CD4-positive, alpha-beta memory T cell (primary cell): ENCODE data around the gene TFF2. TPM values are rescaled to one million over a fixed set of nuclear protein-coding genes. Genes with fewer than 3 reads are reported as not detected.

Experiments used
- CTCF ChIA-PET: fragments of 350-600 bp; sonication (Branson Sonifier 250); formaldehyde crosslinking; loops from one replicate; lab custom pipeline; 2021; ENCODE audit warnings: inconsistent platforms; ENCODE audit not compliant: partially characterized antibody; lab: Charles Lee
- POLR2A ChIA-PET: fragments of 350-600 bp; sonication (Branson Sonifier 250); formaldehyde crosslinking; loops from one replicate; lab custom pipeline; 2021; ENCODE audit not compliant: partially characterized antibody; lab: Charles Lee
- DNase-seq, 5 donors: peaks; one replicate each; pipeline versions ENCODE4 v3.0.0 to v3.0.0-alpha.2; 2020 to 2022; ENCODE audit warnings: mixed read lengths in 1 of 5
- H3K27ac ChIP-seq: one replicate; pipeline ENCODE4 v1.7.0; 2013; ENCODE audit warnings: low read depth, low read length
- H3K27me3 ChIP-seq: 2 replicates; pipeline ENCODE4 v1.7.0; 2013; ENCODE audit warnings: mild to moderate bottlenecking, low read length, moderate library complexity; ENCODE audit not compliant: insufficient read depth
- H3K36me3 ChIP-seq: 2 replicates; pipeline ENCODE4 v1.7.0; 2013; ENCODE audit warnings: mild to moderate bottlenecking, low read length, moderate library complexity; ENCODE audit not compliant: insufficient read depth
- H3K4me1 ChIP-seq: 2 replicates; pipeline ENCODE4 v1.7.0; 2013; ENCODE audit warnings: mild to moderate bottlenecking, low read length, moderate library complexity; ENCODE audit not compliant: insufficient read depth
- H3K4me3 ChIP-seq, 2 donors: one replicate each; pipeline ENCODE4 v1.7.0; 2013; ENCODE audit warnings: low read length in 2 of 2, mild to moderate bottlenecking in 1 of 2
- H3K9me3 ChIP-seq, 2 donors: one replicate each; pipeline ENCODE4 v1.7.0; 2013; ENCODE audit warnings: low read length in 2 of 2, control low read depth in 1 of 2; ENCODE audit not compliant: control insufficient read depth in 1 of 2
- H3K27ac Mint-ChIP-seq, 7 donors: one replicate each; pipeline ENCODE4 v1.8.0; 2020 to 2021; ENCODE audit warnings: mixed read lengths in 7 of 7, mild to moderate bottlenecking in 6 of 7, inconsistent platforms in 3 of 7, moderate library complexity in 3 of 7
- H3K27me3 Mint-ChIP-seq, 2 donors: one replicate each; pipeline ENCODE4 v1.8.0; 2020 to 2021; ENCODE audit warnings: mixed read lengths in 2 of 2
- H3K36me3 Mint-ChIP-seq, 2 donors: one replicate each; pipeline ENCODE4 v1.8.0; 2020 to 2021; ENCODE audit warnings: mixed read lengths in 2 of 2, inconsistent platforms in 1 of 2, mild to moderate bottlenecking in 1 of 2
- H3K4me1 Mint-ChIP-seq, 4 donors: one replicate each; pipeline ENCODE4 v1.8.0; 2020 to 2021; ENCODE audit warnings: mixed read lengths in 4 of 4, mild to moderate bottlenecking in 1 of 4
- H3K4me3 Mint-ChIP-seq, 8 donors: one replicate each; pipeline ENCODE4 v1.8.0; 2020 to 2021; ENCODE audit warnings: mixed read lengths in 8 of 8, mild to moderate bottlenecking in 7 of 8, moderate library complexity in 6 of 8, inconsistent platforms in 3 of 8
- H3K9me3 Mint-ChIP-seq, 8 donors: one replicate each; pipeline ENCODE4 v1.8.0; 2020 to 2021; ENCODE audit warnings: mixed read lengths in 8 of 8, mild to moderate bottlenecking in 5 of 8, inconsistent platforms in 3 of 8, moderate library complexity in 1 of 8
- intact Hi-C: fragments of 100-400 bp; cut with micrococcal nuclease; formaldehyde crosslinking; loops from one replicate; pipeline ENCODE4 v1.15.1; 2023
- polyA plus RNA-seq, 2 donors: library from polyadenylated mRNA; unstranded; fragments of 300-500 nt; fragmentation: Illumina TruSeq; gene quantifications; one replicate each; pipeline ENCODE4 v1.2.3, GENCODE V29; 2021
- total RNA-seq, 2 experiments: library from RNA; stranded (reverse); gene quantifications; one replicate each; pipeline ENCODE4 v1.2.3, GENCODE V29; 2021

TFF2 gene
- total and polyA plus RNA-seq, 4 experiments from 2014 or later: not detected

DNA sequence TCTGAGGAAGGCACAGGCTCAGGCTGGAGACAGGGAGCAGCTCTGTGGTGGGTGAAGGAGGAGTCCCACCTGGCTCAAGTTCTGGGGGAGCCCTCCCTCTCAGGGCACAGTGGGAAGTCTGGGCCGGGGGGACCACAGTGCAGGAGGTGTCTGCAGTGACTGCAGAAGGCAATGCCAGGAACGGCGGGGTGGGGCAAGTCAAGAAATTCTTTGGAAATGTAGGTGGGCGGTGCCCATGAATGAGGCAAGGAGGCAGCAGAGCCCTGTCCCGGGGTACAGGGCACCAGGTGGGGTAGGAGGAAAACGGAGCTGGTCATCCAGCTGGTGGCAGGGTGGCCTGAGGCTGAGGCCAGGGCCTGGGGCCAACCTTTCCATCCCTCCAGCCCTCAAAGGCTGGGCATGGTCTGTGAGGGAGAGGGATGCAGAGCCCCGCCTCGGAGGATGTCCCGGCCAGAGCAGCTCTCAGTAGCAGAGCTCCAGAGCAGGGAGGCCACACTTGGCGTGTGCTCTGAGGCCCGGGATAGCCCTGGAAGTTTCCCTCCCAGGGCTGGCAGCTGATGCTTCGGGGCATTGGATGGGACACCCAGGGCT, 40.3 kb downstream of the TFF2 start:
- peaks cover 8% of the 10 kb centered on the region for H3K4me1 ChIP-seq
- H3K27ac Mint-ChIP-seq: peak overlapping the region in 1 of 7 donors; percentile 59
- ChIA-PET POLR2A (no interaction called here), CTCF (interaction anchor here (0.9 to 2.4 kb wide), 14 partner anchors 19 to 266 kb away, joined by 3 to 12 read pairs (median 4); partner anchors contain the start of gene UBASH3A)
- no peak overlapping the region for H3K4me3 ChIP-seq
- no peaks in the 10 kb centered on the region for H3K36me3 ChIP-seq
- no peaks in the 10 kb centered on the region for H3K9me3 ChIP-seq
- DNase-seq: no peak
- no peak overlapping the region for H3K27ac ChIP-seq
- H3K9me3 Mint-ChIP-seq: no peaks in the 10 kb centered on the region
- no peaks in the 10 kb centered on the region for H3K27me3 ChIP-seq
- intact Hi-C loops: no loop called here
- H3K27me3 Mint-ChIP-seq: peaks cover 0 to 9% of the 10 kb centered on the region in 2 donors
- no peaks in the 10 kb centered on the region for H3K36me3 Mint-ChIP-seq
- peaks cover 0 to 8% (median 5%) of the 10 kb centered on the region in 4 donors for H3K4me1 Mint-ChIP-seq
- H3K4me3 Mint-ChIP-seq: no peak overlapping the region

- Histone ChIP-seq H3K9me3 (no peaks in the 10 kb centered on the region), H3K4me1 (peaks cover 8% of the 10 kb centered on the region), H3K36me3 (no peaks in the 10 kb centered on the region), H3K4me3 (no peak overlapping the region), H3K27me3 (no peaks in the 10 kb centered on the region), H3K27ac (no peak overlapping the region)
- no peak overlapping the region for H3K4me3 Mint-ChIP-seq
- no peaks in the 10 kb centered on the region for H3K9me3 Mint-ChIP-seq
- DNase-seq: peak; percentile 49 to 61 (median 60)
- POLR2A ChIA-PET: interaction anchor here (0.5 kb wide), 1 partner anchor 429 kb away, joined by 3 read pairs; no protein-coding TSS in a partner anchor
- H3K27ac Mint-ChIP-seq: peak overlapping the region in 3 of 7 donors; percentile 10 to 29 (median 24)
- H3K27me3 Mint-ChIP-seq: peaks cover 0 to 9% of the 10 kb centered on the region in 2 donors
- CTCF ChIA-PET: interaction anchor here (0.6 to 2.4 kb wide), 13 partner anchors 20 to 600 kb away, joined by 3 to 12 read pairs (median 4); partner anchors contain the start of gene UBASH3A
- intact Hi-C loops: loop anchor here (1.0 kb wide), 1 partner anchor 141 kb away; no protein-coding TSS in a partner anchor
- H3K4me1 Mint-ChIP-seq: peaks cover 0 to 8% (median 5%) of the 10 kb centered on the region in 4 donors
- no peaks in the 10 kb centered on the region for H3K36me3 Mint-ChIP-seq
These were observed 41.0 kb downstream of the TFF2 start for GRCh38 chr21:42309753-42310213.

- H3K4me3 Mint-ChIP-seq: no peak overlapping the region
These were observed 41.7 kb downstream of the TFF2 start for GRCh38 chr21:42308914-42309752.

DNA sequence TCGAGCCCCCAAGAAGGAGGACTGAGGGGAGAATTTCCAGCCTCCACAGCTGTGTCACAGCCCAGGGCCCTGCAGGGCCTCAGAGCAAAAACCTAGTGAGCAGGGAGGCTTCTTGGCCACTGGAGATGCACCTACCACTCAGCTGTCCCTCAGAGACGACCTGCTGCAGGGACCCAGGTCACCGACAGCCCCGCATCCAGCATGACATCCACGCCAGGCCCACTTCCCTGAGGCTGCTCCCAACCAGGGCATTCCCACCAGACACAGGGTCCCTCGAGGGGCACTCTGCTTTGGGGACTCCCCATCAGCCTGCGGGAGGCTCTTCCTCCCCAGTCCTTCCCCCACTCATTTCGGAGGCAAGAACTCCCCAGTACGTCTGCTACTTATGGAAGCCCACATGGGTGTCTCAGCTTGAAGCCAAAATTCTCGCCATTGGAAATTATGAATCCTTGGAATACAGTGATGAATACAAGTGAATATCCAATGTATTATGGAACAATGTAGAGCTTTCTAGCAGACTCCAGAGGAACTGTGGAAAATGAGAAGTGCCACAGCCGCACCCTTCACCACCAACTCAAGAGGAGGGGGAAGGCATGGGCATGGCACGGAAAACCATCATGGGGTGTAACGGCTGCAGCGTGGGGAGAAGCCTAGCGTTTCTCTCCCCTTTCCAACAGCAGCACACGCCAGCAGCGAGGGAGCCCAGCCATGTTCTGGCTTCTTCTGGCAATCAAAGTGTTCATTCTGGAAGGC, 42.5 kb downstream of the TFF2 start:
- Mint-ChIP-seq H3K9me3 (no peaks in the 10 kb centered on the region), H3K4me3 (no peak overlapping the region), H3K36me3 (no peaks in the 10 kb centered on the region), H3K27me3 (peaks cover 0 to 11% of the 10 kb centered on the region in 2 donors), H3K4me1 (peaks cover 0 to 8% (median 5%) of the 10 kb centered on the region in 4 donors), H3K27ac (peak overlapping the region in 2 of 7 donors; percentile 21 to 22)
- Histone ChIP-seq H3K27me3 (no peaks in the 10 kb centered on the region), H3K27ac (no peak overlapping the region), H3K9me3 (no peaks in the 10 kb centered on the region), H3K4me1 (peaks cover 8% of the 10 kb centered on the region), H3K36me3 (no peaks in the 10 kb centered on the region), H3K4me3 (no peak overlapping the region)
- intact Hi-C loops: no loop called here
- ChIA-PET CTCF (interaction anchor here (1.5 to 2.4 kb wide), 2 partner anchors 28 to 40 kb away, joined by 4 to 12 read pairs; no protein-coding TSS in a partner anchor), POLR2A (no interaction called here)
- no peak for DNase-seq

More at GRCh38 chr21:42308914-42309752, 41.7 kb downstream of the TFF2 start:
- H3K4me1 ChIP-seq: peaks cover 8% of the 10 kb centered on the region
- H3K27ac Mint-ChIP-seq: peak overlapping the region in 2 of 7 donors; percentile 22 to 24
- intact Hi-C loops: loop anchor here (1.0 kb wide), 1 partner anchor 141 kb away; no protein-coding TSS in a partner anchor
- DNase-seq: peak in 1 of 5 donors; percentile 8
- no peak overlapping the region for H3K4me3 ChIP-seq
- H3K4me1 Mint-ChIP-seq: peaks cover 0 to 8% (median 5%) of the 10 kb centered on the region in 4 donors
- ChIA-PET CTCF (interaction anchor here (0.6 to 2.4 kb wide), 8 partner anchors 27 to 600 kb away, joined by 3 to 12 read pairs (median 4); no protein-coding TSS in a partner anchor), POLR2A (interaction anchor here (0.5 kb wide), 1 partner anchor 429 kb away, joined by 3 read pairs; no protein-coding TSS in a partner anchor)
- no peaks in the 10 kb centered on the region for H3K36me3 Mint-ChIP-seq
- H3K27me3 ChIP-seq: no peaks in the 10 kb centered on the region
- peaks cover 0 to 11% of the 10 kb centered on the region in 2 donors for H3K27me3 Mint-ChIP-seq
- no peaks in the 10 kb centered on the region for H3K9me3 Mint-ChIP-seq
- no peaks in the 10 kb centered on the region for H3K36me3 ChIP-seq
- no peak overlapping the region for H3K27ac ChIP-seq
- H3K9me3 ChIP-seq: no peaks in the 10 kb centered on the region

DNA sequence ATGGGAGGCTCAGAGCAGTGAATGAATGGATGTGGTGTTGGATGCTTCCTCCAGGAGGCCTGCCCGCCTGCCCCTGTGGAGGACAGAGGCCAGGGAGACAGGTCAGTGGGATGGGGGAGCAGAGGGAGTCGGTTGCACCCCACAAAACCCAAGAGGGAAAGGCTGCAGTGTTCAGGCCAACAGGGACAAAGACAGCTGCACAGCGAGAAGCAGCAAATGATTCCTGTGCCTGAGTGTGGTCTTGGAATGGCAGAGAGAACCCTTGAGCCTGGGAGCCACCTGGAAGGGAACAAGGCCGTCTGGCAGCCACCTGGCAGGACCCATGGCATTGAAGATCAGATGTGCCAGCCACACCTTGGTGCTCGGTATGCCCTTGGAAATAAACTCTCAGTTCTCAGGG, 43.7 kb downstream of the TFF2 start:
- H3K4me1 Mint-ChIP-seq: peaks cover 0 to 8% (median 5%) of the 10 kb centered on the region in 4 donors
- peaks cover 8% of the 10 kb centered on the region for H3K4me1 ChIP-seq
- H3K9me3 ChIP-seq: no peaks in the 10 kb centered on the region
- POLR2A ChIA-PET: no interaction called here
- H3K4me3 Mint-ChIP-seq: no peak overlapping the region
- peak overlapping the region in 2 of 7 donors; percentile 46 to 55 for H3K27ac Mint-ChIP-seq
- no peaks in the 10 kb centered on the region for H3K36me3 Mint-ChIP-seq
- no peak overlapping the region for H3K4me3 ChIP-seq
- H3K27ac ChIP-seq: no peak overlapping the region
- H3K9me3 Mint-ChIP-seq: no peaks in the 10 kb centered on the region
- peaks cover 0 to 11% of the 10 kb centered on the region in 2 donors for H3K27me3 Mint-ChIP-seq
- no peaks in the 10 kb centered on the region for H3K27me3 ChIP-seq
- H3K36me3 ChIP-seq: no peaks in the 10 kb centered on the region
- DNase-seq: no peak
- intact Hi-C loops: no loop called here
- CTCF ChIA-PET: no interaction called here

DNA sequence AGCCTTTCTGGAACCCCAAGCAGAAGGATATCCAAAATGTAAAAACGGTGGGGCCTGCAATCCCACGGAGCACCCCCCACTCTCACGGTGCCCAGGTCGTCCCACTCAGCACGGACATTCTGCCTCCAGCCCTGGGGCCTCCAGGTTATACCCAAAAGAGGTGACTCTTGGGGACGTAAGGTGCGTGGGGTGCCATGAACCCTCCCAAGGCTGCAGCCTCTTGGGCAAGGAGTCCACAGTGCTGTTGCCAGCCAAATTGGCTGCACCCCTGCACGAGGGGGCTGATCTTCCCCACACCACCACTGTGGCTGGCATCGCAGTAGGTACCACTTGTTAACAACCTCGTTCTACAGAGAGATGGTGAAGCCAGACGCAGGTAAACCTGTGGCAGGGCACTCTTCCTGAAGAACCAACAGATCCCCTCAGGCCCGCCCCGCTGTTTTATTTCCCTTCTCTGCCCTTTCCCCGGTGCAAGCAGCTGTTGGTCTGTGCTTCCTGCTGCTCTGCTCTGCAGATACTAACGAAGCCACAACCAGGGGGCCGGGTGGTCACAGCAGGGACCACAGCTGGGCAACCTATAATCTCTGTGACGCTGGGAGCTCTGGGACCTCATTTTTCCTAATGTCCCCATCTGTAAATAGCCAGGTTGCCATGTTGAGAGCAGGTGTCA, 44.3 kb downstream of the TFF2 start:
- Histone ChIP-seq H3K27ac (no peak overlapping the region), H3K27me3 (no peaks in the 10 kb centered on the region), H3K4me3 (no peak overlapping the region), H3K9me3 (no peaks in the 10 kb centered on the region), H3K4me1 (peaks cover 8% of the 10 kb centered on the region), H3K36me3 (no peaks in the 10 kb centered on the region)
- no peak for DNase-seq
- ChIA-PET CTCF (no interaction called here), POLR2A (no interaction called here)
- Mint-ChIP-seq H3K9me3 (no peaks in the 10 kb centered on the region), H3K4me1 (peaks cover 0 to 8% (median 5%) of the 10 kb centered on the region in 4 donors), H3K27me3 (peaks cover 0 to 11% of the 10 kb centered on the region in 2 donors), H3K27ac (peak overlapping the region in 1 of 7 donors; percentile 46), H3K4me3 (no peak overlapping the region), H3K36me3 (no peaks in the 10 kb centered on the region)
- intact Hi-C loops: no loop called here
